MM.1S (cell line): ENCODE measurements around the gene TMEM59L.

ENCODE experiments used
- CTCF ChIP-seq: fragments of 300-600 bp; sonication (generic); IDR thresholded peaks from 2 replicates; pipeline ENCODE4 v1.5.1; 2016; ENCODE audit warnings: antibody characterized with exemption, low read length, mixed read lengths
- EZH2 ChIP-seq: fragments of 300-600 bp; sonication (generic); optimal IDR thresholded peaks from 2 replicates; pipeline ENCODE3; 2017; ENCODE audit warnings: low read depth, mild to moderate bottlenecking, antibody characterized with exemption, low read length, mixed read lengths

DNA sequence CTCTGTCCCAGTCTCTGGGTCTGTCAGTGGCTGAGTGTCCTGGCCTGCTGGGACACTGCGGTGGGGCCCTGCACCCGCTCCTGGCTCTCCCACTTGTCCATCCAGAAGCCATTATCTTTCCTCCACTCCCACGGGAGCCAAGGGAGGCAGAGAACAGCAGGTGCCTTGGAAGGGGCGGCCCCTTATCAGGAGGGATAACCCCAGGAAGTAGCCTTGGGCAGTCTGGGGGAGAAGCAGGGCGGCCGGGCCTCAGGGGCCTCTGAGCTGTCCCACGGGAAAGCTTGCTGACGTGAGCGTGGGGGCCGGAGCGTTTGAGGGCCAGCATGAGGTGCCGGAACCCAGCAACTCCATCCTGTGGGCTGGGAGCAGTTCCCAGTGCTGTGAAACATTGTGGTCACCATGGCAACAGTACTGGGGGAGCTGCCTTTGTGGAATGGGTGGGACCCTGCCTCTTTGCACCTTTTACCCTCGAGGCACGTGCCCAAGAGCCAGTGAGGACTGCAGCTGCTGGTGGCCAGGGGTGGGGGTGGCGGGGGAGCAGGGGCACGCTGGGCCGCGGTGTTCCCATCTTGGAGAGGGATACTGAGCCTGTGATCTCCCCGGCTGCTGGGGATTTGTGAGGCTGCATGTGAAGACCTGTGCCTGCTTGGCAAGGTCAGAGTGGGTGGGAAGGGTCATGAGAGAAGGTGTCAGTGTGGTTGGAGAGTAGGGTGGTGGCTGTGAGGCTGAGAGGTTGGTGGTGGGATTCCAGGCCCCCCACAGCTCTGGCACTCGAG, 45.1 kb downstream of the TMEM59L start:
- no peak for TF ChIP-seq EZH2
- no peak for TF ChIP-seq CTCF
